ENCODE results near the gene GABPB2. TPM values are rescaled to one million over a fixed set of nuclear protein-coding genes. Genes with fewer than 3 reads are reported as not detected.

The GABPB2 gene
- total and polyA plus RNA-seq, 3 donors from 2014 or later = 43.1 to 50.2 (median 45.3) TPM

- Histone ChIP-seq H3K4me3 (peak within 1 kb of the TSS; percentile 79 to 93), H3K4me1 (peaks cover 4% of the 10 kb centered on the region), H3K36me3 (ENCODE audit: low read depth, missing control alignments) (no peaks in the 10 kb centered on the region), H3K27me3 (no peaks in the 10 kb centered on the region), H3K27ac (peak within 1 kb of the TSS; percentile 89 to 95), H3K9me3 (no peaks in the 10 kb centered on the region)
- 0% methylated on average over 1 to 20 of the region's 29 CpGs for WGBS, 2 donors
- DNase-seq = peak; percentile 86
- intact Hi-C loops (cut with DNase I; ENCODE audit: low total_unique reads) = no loop called here
- no peak for TF ChIP-seq CTCF (IDR thresholded peaks at IDR 0.05)
- peak; percentile 51 for TF ChIP-seq POLR2A (IDR thresholded peaks at IDR 0.05)
These were observed 23.0 kb upstream of the GABPB2 start, which contains the start of gene C1orf56 for GRCh38 chr1:151047591-151047924. Gene C1orf56 (plus strand): TSS chr1:151047751. CDS start chr1:151047848, 97 bp downstream.

GRCh38 chr1:151047925-151048644 lies 22.5 kb upstream of the GABPB2 start:
- no peaks in the 10 kb centered on the region for H3K36me3 ChIP-seq (ENCODE audit: low read depth, missing control alignments)
- intact Hi-C loops (cut with DNase I; ENCODE audit: low total_unique reads) = no loop called here
- peak overlapping the region; percentile 89 to 95 for H3K27ac ChIP-seq
- TF ChIP-seq POLR2A (IDR thresholded peaks at IDR 0.05) (no peak), CTCF (IDR thresholded peaks at IDR 0.05) (peak in 2 of 3 experiments; percentile 27 to 49)
- peaks cover 4% of the 10 kb centered on the region for H3K4me1 ChIP-seq
- no peaks in the 10 kb centered on the region for H3K9me3 ChIP-seq
- H3K27me3 ChIP-seq = no peaks in the 10 kb centered on the region
- peak; percentile 85 for DNase-seq
- WGBS, 2 donors = 0% methylated on average over 7 to 33 of the region's 48 CpGs
- H3K4me3 ChIP-seq = peak overlapping the region; percentile 79 to 93

- WGBS, 2 donors = 0 to 3% methylated on average over 3 of the region's 3 CpGs
- peak overlapping the region in 1 of 2 donors; percentile 95 for H3K27ac ChIP-seq
- peaks cover 4% of the 10 kb centered on the region for H3K4me1 ChIP-seq
- intact Hi-C loops (cut with DNase I; ENCODE audit: low total_unique reads) = no loop called here
- no peak for DNase-seq
- no peaks in the 10 kb centered on the region for H3K9me3 ChIP-seq
- no peaks in the 10 kb centered on the region for H3K36me3 ChIP-seq (ENCODE audit: low read depth, missing control alignments)
- H3K27me3 ChIP-seq = no peaks in the 10 kb centered on the region
- peak overlapping the region; percentile 79 to 93 for H3K4me3 ChIP-seq
- no peak for TF ChIP-seq POLR2A (IDR thresholded peaks at IDR 0.05)
- TF ChIP-seq CTCF (IDR thresholded peaks at IDR 0.05) = peak in 2 of 3 experiments; percentile 4 to 53
These were observed 21.9 kb upstream of the GABPB2 start for GRCh38 chr1:151048645-151049032.

- Histone ChIP-seq H3K27me3 (no peaks in the 10 kb centered on the region), H3K4me1 (peaks cover 4% of the 10 kb centered on the region), H3K27ac (no peak overlapping the region), H3K4me3 (no peak overlapping the region), H3K36me3 (ENCODE audit: low read depth, missing control alignments) (no peaks in the 10 kb centered on the region), H3K9me3 (no peaks in the 10 kb centered on the region)
- intact Hi-C loops (cut with DNase I; ENCODE audit: low total_unique reads) = no loop called here
- WGBS, 2 donors = 82 to 89% methylated on average over 5 of the region's 5 CpGs
- TF ChIP-seq CTCF (IDR thresholded peaks at IDR 0.05) (no peak), POLR2A (IDR thresholded peaks at IDR 0.05) (no peak)
- DNase-seq = no peak
These were observed 21.1 kb upstream of the GABPB2 start for GRCh38 chr1:151049458-151049857.
